G401.6 (cell line): ENCODE data around the gene MMP11.

ENCODE experiments used
- FAIRE-seq: peaks from 2 replicates; lab custom pipeline; 2012; peaks lifted over from hg19 to GRCh38; lab: Jason Lieb, UNC

The MMP11 gene

GRCh38 chr22:23781511-23782183 is 9.0 kb downstream of the MMP11 start:
- no peak for FAIRE-seq

DNA sequence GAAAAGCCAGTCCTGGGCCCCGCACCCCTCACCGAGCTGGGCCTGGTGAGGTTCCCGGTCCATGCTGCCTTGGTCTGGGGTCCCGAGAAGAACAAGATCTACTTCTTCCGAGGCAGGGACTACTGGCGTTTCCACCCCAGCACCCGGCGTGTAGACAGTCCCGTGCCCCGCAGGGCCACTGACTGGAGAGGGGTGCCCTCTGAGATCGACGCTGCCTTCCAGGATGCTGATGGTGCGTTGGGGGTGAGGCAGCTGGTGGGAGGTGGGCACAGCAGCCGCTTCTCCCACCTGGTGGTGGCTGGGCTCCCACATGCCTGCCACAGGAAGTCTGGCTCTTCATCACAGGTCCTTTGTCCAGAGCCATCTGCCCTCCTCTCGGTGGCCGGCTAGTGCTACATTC is 9.6 kb downstream of the MMP11 start:
- FAIRE-seq = no peak

- FAIRE-seq = no peak
Observed at GRCh38 chr22:23782703-23783102, 10.1 kb downstream of the MMP11 start.

- no peak for FAIRE-seq
Observed at GRCh38 chr22:23783265-23784150, 10.9 kb downstream of the MMP11 start.

DNA sequence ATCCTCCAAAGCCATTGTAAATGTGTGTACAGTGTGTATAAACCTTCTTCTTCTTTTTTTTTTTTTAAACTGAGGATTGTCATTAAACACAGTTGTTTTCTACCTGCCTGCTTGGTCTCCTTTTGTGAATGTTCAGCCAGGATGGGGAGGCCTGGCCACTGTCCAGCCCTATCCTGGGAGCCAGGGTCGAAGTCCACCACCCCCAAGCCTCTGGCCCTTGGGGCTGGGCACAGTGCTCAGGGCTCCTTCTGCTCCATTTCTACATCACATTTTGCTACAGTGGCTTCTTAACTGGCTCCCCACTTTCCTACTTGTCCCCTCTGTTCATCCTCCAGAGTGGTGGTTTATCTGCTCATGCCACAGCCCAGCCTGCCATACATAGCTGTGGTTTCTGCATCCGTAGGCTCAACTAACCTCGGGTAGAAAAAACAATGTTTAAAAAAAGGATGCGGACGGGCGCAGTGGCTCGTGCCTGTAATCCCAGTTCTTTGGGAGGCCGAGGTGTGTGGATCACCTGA is 11.6 kb downstream of the MMP11 start:
- FAIRE-seq = no peak

- no peak for FAIRE-seq
Observed at GRCh38 chr22:23786261-23786710, 13.6 kb downstream of the MMP11 start.

- no peak for FAIRE-seq
Observed at GRCh38 chr22:23786752-23787599, 14.3 kb downstream of the MMP11 start, which contains the start of gene SMARCB1. SMARCB1 (plus strand) TSS chr22:23786966; CDS start chr22:23787170, 204 bp downstream.

GRCh38 chr22:23787600-23787896 is 14.9 kb downstream of the MMP11 start:
- no peak for FAIRE-seq

- FAIRE-seq = no peak
Observed at GRCh38 chr22:23787910-23788309, 15.3 kb downstream of the MMP11 start.

- no peak for FAIRE-seq
Observed at GRCh38 chr22:23789121-23789520, 16.5 kb downstream of the MMP11 start.

DNA sequence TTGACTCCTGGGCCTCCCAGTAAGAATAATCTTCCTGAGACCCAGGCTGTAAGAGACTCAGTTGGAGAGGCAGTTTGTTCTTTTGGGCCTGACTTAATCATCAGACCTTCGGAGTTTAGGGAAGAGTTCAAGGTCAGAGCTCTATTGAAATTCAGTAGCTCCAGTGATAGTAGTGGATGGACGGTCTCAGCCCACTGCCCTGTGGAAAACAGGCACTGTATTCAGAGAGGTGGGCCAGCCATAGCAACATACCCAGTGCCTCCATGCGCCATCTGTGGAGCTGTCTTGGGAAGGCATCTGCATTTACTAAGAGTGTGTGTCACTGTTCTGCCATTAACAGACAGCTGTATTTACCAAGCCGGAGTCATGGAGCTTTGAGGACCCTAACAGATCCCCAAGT is 17.0 kb downstream of the MMP11 start:
- FAIRE-seq = no peak

DNA sequence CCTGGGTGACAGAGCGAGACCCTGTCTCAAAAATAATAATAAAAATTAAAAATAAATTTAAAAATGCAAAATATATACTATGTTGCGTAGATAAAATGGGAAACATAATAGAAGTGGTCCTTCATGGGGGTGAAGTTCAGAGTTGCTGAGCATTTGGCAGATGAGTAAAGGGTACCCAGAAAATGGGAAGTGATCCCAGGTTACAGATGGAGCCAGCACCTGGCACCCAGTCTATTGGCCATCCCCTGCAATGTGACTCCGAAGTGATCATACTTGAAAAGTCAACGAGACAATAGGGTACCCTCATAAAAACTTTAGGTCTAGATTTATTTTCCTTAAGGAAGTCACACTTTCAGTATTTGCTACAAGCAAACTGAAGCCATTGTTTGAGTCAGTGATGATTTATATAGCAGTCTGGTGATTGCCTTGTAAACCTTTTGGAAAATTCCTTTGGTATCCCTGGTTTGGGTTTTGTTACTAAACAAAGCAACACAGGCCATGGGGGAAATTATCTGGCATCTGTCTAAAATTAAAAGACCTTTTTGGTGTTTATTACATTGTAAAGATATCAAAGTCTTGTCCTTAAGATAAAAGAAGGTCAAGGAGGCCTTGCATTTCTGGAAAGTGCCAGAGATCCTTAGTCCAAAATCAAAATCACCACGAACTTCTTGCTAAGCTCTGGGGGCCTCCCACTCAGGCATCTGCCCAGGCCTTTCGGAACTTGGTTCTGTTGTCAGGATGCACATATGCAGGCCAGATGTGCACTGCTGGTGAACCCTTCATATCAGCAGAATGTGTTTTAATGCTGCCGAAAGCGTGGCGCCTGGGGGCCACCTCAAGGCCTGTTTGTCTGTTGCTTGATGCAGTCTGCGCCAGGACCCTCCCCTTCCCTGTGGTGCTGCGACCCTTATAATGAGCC is 18.4 kb downstream of the MMP11 start:
- no peak for FAIRE-seq

GRCh38 chr22:23791738-23792645 is 19.3 kb downstream of the MMP11 start:
- no peak for FAIRE-seq

DNA sequence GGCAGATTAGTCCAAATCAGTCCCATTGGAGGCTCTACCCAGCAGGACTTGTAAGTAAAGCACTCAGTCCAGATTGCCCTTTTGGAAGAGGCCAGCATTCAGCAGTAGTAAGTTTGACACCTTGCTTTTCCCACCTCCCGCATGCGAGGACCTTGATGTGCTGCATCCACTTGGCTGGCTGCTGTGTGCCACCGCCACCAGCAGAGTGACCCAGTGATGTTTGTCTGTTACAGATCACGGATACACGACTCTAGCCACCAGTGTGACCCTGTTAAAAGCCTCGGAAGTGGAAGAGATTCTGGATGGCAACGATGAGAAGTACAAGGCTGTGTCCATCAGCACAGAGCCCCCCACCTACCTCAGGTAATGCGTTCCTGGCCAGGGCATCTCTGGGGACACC is 20.7 kb downstream of the MMP11 start:
- no peak for FAIRE-seq

GRCh38 chr22:23796461-23796860 is 23.8 kb downstream of the MMP11 start:
- no peak for FAIRE-seq

- no peak for FAIRE-seq
Observed at GRCh38 chr22:23800297-23801237, 27.9 kb downstream of the MMP11 start.

GRCh38 chr22:23801238-23801821 is 28.7 kb downstream of the MMP11 start:
- no peak for FAIRE-seq

DNA sequence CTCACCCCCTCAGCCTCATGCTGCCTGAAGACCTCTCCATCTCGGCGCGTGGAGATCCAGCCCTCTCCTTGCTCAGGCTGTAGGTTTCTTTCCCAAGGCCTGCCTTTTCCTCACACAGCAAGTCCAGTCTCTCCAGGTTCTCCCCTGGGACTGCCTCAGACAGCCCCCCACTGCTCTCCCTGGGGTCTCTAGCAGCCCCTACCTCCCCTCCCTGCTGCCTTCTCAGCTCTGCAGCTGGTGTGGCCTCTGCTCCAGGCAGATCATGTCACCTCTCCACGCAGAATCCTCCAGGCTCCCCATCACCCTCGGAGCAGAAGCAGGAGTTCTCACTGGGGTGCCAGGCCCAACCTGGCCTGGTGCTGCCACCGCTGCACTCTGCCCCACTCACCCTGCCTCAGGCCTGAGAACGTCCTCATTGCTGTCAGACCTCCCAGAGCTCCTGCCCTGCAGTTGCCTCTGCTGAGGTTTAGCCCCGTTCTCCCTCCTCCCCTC is 29.3 kb downstream of the MMP11 start:
- FAIRE-seq = no peak
